Measurements from ENCODE around the gene YY1.

DNA sequence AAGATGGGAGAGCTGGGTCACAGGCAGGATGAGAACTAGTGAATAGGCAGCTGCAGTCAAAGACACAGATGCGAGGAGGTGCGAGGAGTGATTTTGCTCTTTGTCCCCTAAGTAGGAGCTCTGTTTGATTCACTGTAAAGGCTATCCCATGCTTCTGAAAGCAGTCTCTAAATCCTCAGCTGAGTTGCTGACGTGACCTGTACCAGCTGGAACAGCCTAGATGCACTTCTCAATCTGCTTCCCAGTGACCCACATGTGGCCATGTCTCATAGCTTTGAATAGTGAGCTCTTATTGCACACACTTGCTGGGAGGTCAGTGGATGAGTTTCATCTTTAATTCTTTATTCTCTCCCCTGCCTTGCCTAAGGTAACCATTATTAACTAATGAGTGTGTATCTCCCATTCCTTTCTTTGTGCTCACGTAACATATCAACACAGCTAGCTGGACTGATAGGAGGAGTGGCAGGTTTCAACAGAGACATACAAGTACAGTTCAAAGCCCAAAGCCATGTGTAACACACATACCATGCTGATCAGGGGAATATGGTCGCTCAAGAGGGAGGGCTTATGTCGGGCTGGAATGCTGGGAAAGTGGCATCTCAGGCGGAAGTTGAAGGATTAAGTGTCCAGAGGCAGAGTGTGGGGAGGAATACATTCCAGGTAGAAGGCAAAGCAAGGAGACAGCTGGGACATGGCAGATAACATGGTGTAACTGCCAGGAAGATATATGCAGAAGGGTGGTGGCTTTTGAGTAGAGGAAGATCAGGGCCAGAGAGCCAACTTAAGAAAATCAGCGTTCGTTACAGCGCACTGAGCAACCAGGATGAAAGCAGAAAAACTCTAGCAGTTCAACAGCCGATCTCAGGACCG lies 15.4 kb upstream of the YY1 start:
- TF ChIP-seq POLR2AphosphoS5 (IDR thresholded peaks at IDR 0.05; ENCODE audit: borderline replicate concordance, low read depth, low read length), result no peak
- no peak for TF ChIP-seq EZH2 (IDR thresholded peaks at IDR 0.05)

All from SK-N-MC (cell line).